A204.1 (cell line): ENCODE results near the gene GFPT2.

ENCODE experiments used
- FAIRE-seq: peaks from 2 replicates; lab custom pipeline; 2012; peaks lifted over from hg19 to GRCh38; lab: Jason Lieb, UNC

The GFPT2 gene

DNA sequence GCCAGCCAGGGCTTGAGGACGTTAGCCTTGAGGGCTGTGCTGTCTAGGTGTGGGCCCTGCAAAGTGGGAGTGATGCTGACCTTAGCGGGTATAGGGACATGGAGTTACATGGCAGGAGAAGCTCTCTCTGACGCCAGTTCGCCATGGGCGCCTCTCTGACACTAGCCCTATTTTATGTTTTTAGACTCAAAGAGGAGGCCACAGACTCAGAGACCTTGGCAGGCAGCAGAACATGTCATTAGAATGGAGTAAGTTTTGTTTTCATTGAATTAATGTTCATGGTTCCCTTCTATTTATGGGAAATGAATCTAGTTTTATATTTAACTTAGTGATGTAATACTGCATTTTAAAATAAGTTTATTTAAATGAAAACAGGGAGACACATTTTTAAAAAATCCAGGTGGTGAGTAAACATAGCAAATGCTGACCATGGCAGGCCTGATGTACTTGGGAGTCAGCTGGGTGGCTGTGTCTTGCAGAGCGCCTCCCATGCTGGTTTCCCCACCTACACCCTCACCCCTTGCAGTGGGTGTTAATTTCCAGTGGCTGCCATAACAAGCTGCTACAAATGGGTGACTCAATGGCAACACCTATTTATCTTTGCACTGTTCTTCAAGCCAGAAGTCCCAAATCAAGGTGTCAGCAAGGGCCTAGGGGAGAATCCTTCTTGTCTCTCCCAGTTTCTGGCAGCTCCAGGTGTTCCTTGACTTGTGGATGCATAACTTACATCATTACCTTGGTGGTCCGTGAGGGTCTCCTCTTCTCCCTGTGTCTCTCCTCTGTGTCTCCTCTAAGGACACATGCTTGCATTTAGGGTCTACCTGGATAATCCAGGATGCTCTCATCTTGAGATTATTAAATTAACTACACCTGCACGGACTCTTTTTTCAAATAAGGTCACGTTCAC lies 25.6 kb upstream of the GFPT2 start:
- FAIRE-seq: no peak

DNA sequence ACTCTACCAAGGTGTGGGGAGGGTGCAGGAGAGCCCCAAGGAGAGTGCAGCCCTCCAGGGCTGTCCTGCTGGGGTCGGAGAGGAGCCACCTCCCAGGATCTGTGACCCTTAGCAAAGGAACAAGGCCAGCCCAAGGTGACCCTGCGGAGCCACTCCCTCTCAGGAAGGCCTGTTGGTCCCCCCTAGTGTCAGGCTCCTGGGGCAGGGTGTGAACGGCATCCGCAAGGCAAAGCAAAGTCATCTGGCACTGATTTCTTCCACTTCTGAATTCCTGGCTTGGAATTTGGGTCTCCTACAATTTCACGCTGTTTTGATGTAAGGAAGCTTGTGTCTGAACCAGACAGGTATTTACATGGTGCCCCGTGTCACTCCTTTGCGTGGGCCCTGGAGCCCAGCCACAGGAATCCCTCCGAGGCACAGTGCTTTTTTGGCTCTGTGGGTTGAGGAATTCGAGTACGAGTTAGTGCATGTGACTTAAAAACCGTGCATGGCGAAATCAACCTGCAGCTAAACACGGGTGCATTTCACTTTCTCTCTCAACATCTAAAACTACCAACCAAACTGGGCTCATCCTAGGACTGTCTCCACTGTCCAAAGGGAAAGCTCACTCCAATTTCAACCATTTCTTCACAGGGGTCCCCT lies 24.5 kb upstream of the GFPT2 start:
- FAIRE-seq: no peak

DNA sequence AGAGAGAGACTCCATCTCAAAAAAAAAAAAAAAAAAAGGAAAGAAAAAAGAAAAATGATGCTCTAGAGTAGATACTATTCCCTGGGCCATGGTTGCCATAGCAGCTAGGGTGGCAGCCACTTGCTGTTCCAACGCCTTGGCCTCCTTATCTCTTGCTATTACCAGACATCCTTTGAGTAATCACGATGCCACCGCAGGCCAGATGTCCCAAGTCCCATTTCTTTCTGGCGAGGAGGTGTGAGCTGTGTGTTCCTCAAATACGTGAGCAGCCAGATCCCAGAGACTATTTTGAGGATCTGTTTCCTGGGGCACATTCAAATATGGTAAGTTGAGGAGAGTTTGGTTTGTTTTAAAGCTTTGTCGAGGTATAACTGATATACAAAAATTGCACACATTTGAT lies 23.4 kb upstream of the GFPT2 start:
- FAIRE-seq: no peak

DNA sequence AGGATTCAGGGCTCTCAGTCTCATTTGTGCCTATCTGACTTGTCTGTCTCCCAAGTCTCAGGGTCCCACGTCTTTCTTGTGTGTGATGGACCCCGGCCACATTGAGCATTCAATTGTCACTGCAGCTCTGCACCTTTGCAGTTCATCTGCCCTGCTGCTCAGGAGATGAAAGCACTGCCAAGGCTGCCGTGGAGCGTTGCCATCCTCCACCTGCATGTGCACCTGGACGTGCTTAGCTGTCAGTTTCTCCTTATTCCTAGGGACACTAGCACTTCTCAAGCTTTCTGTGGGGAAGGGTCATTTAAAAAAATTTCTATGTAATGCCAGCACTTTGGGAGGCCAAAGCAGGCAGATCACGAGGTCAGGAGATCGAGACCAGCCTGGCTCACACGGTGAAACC lies 22.8 kb upstream of the GFPT2 start:
- FAIRE-seq: no peak

DNA sequence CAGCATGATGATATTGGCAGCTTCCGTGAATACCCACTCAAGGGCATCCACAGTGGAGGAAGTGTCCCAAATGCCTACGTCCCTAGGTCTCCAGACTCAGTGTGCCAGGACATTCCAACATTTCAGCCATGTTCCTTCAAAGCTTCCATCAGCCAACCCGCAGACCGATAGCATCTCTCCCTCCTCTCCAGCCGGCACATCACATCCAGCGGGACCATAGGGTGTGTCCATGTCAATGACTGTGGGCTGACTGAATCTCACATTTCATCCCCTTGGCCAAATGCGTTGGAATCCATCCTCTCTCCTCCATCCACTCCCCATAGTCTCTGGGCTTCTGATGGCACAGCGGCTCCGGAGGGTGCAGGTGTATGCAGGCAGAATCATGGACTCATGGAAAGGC lies 22.2 kb upstream of the GFPT2 start:
- no peak for FAIRE-seq

DNA sequence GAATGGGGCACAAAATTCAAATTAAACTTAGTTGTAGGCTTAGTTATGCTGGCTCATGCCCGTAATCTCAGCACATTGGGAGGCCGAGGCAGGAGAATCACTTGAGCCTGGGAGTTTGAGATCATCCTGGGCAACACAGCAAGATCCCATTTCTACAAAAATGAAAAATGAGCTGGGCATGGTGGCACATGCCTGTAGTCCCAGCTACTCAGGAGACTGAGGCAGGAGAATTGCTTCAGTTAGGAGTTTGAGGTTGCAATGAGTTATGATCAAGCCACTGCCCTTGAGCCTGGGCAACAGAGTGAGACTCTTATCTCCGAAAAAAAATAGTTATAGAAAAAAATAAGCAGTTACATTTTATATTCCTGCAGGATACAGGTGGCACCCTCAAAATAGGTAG lies 20.7 kb upstream of the GFPT2 start:
- no peak for FAIRE-seq

DNA sequence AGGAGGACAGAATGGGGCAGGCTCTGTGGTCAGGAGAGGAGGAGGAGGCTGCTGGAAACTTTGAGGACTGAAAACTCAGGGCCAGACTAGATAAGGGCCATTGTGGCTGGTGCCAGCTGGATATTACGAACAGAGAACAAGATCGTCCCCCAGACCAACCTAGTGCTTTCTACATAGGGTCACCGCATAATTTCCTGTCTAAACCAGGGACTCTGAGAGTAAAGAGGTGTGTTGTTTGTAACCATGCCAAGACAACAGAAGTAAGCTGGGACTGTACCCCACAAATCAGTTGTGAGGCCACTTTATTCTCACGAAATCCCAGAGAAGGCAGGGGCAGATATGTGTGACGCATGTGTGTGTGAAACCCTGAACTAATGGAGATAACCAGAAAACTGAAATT lies 20.3 kb upstream of the GFPT2 start:
- FAIRE-seq: no peak

DNA sequence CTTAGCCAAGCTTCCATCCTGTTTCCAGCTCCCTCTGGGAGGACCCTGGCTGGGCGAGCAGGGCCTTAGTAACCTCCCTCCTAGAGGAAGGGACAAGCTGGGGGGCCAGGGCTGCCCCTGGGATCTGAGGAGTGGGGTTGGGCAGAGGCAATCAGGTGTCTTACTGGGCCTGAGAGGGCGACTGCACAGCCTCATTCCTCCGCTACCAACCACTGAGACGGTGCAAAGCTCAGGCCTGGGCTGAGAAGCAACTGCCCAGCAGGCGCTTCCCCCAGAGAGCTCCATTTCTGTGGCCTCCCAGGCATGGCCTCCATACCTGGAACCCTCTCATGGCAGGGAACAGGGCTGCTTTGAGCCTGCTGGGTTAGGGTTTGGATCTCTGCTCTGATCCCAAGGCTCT lies 18.8 kb upstream of the GFPT2 start:
- FAIRE-seq: no peak

DNA sequence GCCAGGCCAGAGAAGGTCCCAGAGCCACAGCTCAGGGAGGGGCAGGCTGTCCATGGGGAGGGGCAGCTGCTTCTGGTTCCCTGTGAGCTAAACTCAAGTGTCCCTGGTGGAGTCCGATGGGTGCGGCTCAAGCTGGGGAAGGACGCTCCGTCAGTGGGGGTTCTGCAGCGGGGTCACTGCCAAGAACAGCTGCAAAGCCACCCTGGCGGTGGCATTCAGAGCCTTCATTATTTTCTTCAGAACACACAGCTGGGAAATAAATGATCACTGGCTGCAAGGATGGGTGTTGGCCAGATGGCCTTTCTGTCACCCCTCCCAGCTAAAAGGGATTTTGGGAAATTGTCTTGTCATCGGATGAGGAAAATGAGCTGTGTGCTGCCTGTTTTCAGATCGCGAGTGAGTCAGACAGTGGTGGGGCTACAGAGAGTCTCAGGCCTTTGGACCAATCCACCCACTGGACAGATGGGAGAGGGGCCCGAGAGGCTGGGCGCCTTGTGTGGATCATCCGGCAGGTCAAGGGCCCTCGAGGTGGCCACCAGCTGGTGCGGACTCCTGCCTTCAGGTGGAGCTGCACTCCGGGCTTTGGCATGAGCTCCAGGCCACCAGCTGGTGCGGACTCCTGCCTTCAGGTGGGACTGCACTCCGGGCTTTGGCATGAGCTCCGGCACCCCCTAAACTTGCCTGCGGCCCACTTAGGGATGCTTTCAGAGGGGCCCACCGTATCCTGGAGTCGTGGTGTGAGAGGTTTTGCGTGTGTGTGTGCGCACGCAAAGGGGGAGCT lies 17.9 kb upstream of the GFPT2 start:
- no peak for FAIRE-seq

DNA sequence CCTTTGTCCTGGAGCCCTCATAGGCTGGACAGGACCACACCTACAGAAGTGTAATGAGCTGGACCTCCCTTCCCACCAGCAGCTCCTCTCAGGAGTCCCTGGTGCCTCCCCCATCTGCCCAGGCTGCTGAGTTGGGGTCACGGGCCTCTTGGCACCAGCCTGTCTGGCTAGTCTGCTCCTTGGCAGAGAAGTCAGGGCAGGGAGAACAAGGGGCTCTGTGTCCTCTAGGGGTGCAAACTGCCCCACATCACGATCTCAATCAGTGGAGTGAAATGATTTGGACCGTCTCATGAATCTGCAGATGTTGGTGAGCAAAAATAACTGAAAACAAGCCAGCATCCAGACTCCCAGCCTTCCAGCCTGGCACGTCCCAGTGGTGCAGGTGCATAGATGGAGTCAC lies 14.9 kb upstream of the GFPT2 start:
- no peak for FAIRE-seq

DNA sequence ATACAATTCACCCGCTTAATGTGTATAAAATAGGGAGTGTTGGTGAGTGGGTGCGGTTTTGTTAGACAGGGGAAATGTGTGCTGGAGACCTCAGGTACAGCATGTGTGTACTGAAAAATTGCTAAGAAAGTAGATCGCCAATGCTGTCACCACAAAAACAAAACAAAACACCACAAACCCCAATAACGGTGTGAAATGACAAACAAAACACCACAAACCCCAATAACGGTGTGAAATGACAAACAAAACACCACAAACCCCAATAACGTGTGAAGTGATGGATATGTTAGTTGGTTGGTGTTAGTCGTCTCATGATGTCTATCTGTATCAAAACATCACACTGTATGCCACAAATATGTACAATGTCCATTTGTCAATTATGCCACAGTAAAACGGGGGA lies 14.2 kb upstream of the GFPT2 start:
- FAIRE-seq: no peak

DNA sequence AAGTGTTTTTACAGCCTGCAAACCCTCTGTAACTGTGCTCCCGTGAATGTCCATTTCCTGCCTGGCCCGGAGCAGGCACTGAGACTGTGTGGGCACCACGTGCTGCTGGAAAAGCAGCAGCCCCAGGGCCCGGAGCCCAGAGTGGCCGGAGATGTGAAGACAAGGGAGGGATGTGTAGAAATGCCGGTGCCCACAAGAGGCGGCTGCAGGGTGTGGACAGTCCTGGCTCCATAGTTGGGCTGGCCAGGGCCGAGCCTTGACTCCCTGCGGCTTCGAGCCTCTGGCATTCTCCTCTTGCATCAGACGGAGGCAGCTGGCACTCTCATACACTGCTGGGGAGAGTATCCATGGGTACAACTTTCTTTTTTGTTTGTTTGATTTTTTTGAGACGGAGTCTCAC lies 13.2 kb upstream of the GFPT2 start:
- no peak for FAIRE-seq

DNA sequence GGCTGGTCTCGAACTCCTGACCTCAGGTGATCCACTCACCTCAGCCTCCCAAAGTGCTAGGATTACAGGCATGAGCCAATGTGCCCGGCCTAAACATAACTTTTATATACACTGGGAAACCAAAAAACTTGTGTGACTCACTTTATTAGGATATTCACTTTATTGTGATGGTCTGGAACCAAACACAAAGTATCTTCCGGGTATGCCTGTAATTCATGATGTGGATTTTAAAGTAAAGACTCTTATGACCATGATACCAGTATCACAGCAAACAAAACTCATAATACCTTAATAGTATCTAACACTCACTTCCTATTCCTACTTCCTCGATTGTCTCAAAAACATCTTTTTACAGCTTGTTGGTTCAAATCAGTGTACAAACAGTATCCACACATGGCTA lies 12.7 kb upstream of the GFPT2 start:
- FAIRE-seq: no peak

DNA sequence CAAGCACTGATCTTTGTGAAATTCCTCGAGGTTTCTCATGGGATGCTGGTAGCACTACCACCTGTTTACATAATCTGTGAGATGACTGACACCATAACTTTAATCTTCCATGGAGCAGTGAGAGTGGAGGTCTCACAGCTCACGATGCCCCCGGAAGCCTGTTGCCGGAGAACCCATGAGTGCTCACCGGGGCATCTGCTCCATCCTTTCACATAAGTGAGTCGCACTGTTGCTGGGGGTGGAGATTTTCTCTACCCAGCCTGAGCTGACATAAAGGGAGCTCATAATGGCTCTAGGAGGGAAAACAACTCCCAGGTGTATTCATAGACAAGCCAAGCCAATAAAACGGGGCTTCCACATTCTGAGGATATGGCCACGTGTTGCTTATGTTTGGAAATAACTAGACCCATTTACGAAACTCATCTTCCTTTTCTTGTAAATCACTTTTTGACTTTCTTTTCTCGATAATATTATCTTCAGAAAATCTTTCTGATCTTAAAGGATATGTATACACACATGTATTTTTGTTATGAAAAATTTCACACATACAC lies 11.2 kb upstream of the GFPT2 start:
- no peak for FAIRE-seq

DNA sequence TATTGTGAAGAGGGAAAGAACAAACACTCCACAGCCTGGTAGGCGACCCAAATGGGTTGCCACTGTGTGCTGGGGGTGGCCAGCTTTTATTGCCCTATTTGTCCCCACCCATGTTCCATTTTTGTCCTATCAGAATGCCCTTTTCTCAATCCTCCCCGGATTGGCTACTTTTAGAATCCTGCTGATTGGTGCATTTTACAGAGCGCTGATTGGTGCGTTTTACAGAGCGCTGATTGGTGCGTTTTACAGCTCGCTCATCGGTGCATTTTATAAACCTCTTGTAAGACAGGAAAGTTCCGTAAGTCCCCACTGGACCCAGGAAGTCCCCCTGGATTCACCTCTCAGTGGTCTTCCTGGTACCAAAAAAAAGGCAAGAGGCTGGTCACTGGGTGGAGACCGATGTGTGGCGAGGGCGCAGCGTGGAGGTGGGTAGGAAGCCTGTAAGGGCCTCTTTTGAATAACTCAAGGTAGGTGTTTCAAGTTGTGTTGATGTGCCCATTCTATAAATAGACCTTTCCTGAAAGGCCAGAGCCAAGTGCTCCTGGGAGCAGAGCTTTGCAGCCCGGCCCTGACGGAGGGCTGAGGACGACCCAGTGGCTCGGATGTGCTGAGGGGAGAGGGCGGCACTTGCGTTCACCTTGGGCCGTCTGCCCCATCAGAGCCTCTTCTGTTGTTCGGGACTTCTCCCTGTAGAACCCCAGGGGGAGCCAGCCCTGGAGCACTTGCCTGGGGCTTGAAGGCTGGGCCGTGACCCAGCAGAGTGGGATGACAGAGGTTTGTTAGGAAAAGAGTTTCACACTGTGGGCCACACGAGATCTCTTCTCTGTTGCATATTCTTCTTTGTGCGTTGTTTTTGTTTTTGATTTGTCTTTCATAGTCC lies 7.2 kb upstream of the GFPT2 start:
- FAIRE-seq: no peak

DNA sequence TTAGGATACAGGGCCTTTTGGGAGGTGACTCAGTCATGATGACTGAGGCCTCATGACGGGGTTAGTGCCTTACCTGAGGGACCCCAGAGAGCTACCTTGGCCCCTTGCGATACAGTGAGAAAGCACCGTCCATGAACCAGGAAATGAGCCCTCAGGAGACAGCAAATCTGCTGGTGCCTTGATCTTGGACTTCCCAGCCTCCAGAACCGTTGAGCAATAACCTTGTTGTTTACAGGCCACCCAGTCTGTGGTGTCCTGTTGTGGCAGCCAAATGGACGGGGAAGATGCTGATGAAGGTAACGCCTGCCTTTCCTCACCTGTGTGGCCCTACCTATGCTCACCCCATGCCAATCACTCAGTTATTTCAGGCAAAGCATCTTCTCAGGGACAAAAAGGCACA lies 5.6 kb upstream of the GFPT2 start:
- FAIRE-seq: no peak

DNA sequence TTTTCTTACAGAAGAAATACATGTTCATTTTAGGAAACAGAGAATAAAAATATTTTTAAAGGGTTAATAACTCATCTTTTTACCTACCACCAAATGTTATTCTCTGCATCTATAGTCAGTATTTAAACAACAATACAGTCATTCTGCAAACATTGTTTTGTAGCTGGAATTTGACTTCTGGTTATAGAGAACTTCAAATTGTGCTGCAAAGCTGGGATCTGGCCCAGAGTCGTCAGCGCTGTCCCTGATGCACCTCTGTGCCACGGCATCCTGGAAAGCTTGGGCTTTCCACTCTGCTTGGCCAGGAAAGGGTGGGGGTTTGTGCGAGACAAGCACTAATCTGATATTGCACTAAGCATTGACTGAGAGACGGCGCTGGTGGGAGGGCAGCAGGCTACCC lies 5.0 kb upstream of the GFPT2 start:
- FAIRE-seq: no peak

DNA sequence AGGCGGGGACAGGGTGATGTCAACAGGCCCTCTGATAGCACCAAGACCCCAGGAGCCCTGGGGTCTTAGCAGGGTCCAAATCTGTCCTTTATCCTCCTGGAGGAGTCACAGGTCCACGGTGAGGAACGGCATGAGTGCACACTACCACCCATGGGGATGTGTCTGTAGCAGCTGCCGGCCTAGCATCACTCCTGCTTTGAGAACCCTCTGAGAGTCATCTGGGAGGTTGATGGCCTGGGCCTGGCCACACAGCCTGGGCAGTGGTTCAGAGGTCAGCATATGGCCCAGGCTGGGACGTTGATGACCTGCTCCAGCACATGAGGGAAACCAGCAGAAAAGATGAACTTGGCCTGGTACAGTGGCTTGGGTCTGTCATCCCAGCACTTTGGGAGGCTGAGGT lies 1.8 kb upstream of the GFPT2 start:
- no peak for FAIRE-seq

DNA sequence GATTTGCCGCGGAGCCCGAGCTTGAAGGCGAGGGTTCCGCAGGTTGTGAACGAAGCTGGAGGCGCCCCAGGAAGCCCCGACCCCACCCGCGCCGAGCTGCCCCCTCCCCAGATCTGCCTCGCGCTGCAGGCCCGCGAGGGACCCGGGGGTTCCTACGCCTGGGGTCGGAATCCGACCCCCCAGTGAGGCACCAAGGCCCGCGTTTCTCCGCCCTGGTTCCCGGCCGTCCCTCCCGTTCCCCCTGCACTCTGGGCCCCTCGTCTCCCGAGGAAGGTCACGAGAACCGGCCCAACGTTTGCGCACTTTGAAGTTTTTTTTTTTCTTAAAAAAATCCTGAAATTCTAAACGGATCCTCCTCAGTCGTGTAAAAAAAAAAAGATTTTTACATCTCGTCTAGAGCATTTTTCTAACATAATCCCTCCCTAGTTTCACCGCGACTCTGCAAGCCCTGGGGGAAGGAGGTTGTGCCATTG lies 880 bp upstream of the GFPT2 start:
- no peak for FAIRE-seq

DNA sequence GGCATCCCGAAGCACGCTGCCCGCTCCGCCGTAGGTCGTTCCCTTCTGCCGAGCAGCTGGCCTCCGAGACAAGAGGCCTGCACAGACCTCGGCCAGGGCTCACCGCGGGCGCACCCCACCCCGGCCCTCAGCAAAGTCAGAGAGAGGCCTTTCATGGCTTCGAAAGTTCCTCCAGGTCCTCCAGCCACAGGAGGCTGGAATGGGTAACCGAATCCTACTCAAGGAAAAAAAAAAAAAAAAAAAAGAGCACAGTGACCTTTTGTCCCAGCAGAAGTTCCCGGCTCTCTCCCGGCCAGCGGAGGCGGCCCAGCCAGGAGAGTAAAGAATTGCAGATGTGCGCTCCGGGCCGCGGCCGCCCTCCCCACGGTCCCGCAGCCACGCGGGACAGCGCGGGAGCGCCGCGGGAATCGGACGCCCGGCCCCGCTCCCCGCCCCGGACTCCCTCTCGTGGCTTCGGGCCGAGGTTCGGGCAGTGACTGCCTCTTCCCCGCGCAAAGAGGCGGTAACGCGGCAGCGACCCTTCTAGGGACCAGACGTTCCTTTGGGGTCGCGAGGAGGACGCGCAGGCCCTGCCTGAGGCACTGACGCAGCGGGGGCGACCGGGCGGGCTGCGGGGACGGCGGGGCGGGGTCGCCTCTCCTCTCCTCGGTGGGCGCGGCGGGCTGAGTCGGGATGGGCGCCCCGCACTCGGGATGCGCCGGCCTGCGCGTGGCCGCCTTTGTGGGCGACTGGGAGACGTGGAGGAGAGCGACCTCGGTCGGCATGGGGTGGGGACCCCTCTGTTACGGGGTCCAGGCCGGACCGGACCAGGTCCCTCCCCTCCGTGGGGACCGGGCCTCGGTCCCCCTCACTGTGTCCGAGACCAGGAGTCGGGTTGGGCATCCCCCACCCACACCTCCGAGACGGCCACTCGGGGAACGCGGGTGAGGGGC lies 754 bp downstream of the GFPT2 start:
- no peak for FAIRE-seq
